A673 (cell line): ENCODE results near the gene RBM20.

Experiments used
- CTCF ChIP-seq: fragments of 300-800, 200-600 bp; sonication (generic); conservative IDR thresholded peaks from 2 replicates; pipeline ENCODE4 v1.5.1; 2017; ENCODE audit warnings: low read depth, mild to moderate bottlenecking, antibody characterized with exemption, low read length, moderate library complexity, mixed read lengths
- EZH2 ChIP-seq: fragments of 200-600 bp; sonication (generic); IDR thresholded peaks from 2 replicates; pipeline ENCODE4 v1.6.1; 2017; ENCODE audit warnings: borderline replicate concordance, low read depth, mild to moderate bottlenecking, mixed read lengths, antibody characterized with exemption, low read length; ENCODE audit not compliant: poor library complexity, severe bottlenecking

GRCh38 chr10:110778211-110778610, 134.1 kb downstream of the RBM20 start:
- TF ChIP-seq CTCF (no peak), EZH2 (no peak)
